Spleen (tissue), 7 donors: Measurements from ENCODE around the gene SPOPL.
"Not testable (repeated sequence)": the region's sequence is repeated elsewhere in the genome, so short reads cannot be mapped to it uniquely, and the experiment has no call there.

Experiments
- CTCF ChIP-seq, 11 experiments: fragments of 200-600 bp in 7 of 11; fragments of 450-650 bp in 4 of 11; sonication (generic) in 4 of 11; IDR thresholded peaks in 8 of 11; conservative IDR thresholded peaks in 3 of 11; 1 replicate in 7 of 11; 2 replicates in 4 of 11; pipeline versions ENCODE4 v1.4.0 to v1.8.0; 2016 to 2021; ENCODE audit warnings: antibody characterized with exemption in 11 of 11, inconsistent platforms in 4 of 11, mild to moderate bottlenecking in 1 of 11
- POLR2A ChIP-seq, 3 donors: fragments of 450-650 bp; IDR thresholded peaks; one replicate each; pipeline ENCODE4 v1.5.1; 2017; ENCODE audit warnings: antibody characterized with exemption in 3 of 3, mild to moderate bottlenecking in 1 of 3
- POLR2AphosphoS5 ChIP-seq, 3 donors: sonication (generic); formaldehyde crosslinking; IDR thresholded peaks; one replicate each; pipeline ENCODE4 v1.5.1; 2017; ENCODE audit warnings: antibody characterized with exemption in 3 of 3
- donor health status: DM: no; HTN: no; CAD: no; lungs with moderate emphysema.
- donor health status: DM: no; HTN: no; CAD: no.
- donor health status: DM: no; HTN: no; CAD: no.

GRCh38 chr2:138523673-138524042, 22.1 kb downstream of the SPOPL start:
- peak in 1 of 3 donors; percentile 33 for TF ChIP-seq POLR2AphosphoS5 (IDR thresholded peaks at IDR 0.05)
- not testable (repeated sequence) for TF ChIP-seq POLR2A (IDR thresholded peaks at IDR 0.05); CTCF (IDR thresholded peaks at IDR 0.05 in 8 of 11, conservative IDR thresholded peaks at IDR 0.05 in 3 of 11)
